WERI-Rb-1 (cell line): Measurements from ENCODE around the gene P3H1.
A peak's percentile ranks its signal among the peaks of the same experiment; 100 is the strongest.

Experiments
- DNase-seq: peaks from one replicate; pipeline ENCODE4 v3.0.0-alpha.2; 2020
- H3K27ac ChIP-seq: fragments of 250-450 bp; sonication (Bioruptor Pico); 2 replicates; pipeline ENCODE4 v1.5.1; 2020; ENCODE audit warnings: mild to moderate bottlenecking, moderate library complexity
- H3K27me3 ChIP-seq: fragments of 250-450 bp; sonication (Bioruptor Pico); 2 replicates; pipeline ENCODE4 v1.5.1; 2021; ENCODE audit warnings: mild to moderate bottlenecking, low read depth, moderate library complexity; ENCODE audit not compliant: insufficient read depth, severe bottlenecking
- H3K36me3 ChIP-seq: fragments of 250-450 bp; sonication (Bioruptor Pico); 2 replicates; pipeline ENCODE4 v1.5.1; 2020; ENCODE audit warnings: mild to moderate bottlenecking, moderate library complexity
- H3K4me3 ChIP-seq: 2 replicates; pipeline ENCODE4 v1.5.1; 2011; ENCODE audit warnings: low read depth, mild to moderate bottlenecking, control low read depth, low read length
- H3K9me3 ChIP-seq: fragments of 250-450 bp; sonication (Bioruptor Pico); 2 replicates; pipeline ENCODE4 v1.5.1; 2021; ENCODE audit warnings: mild to moderate bottlenecking, moderate library complexity; ENCODE audit not compliant: severe bottlenecking
- CTCF ChIP-seq: IDR thresholded peaks from 2 replicates; pipeline ENCODE4 v1.5.1; 2011; ENCODE audit warnings: low read depth, mild to moderate bottlenecking, control low read depth, inconsistent platforms, low read length

P3H1 gene

GRCh38 chr1:42765832-42766740 lies 742 bp downstream of the P3H1 start:
- no peaks in the 10 kb centered on the region for H3K27me3 ChIP-seq
- peaks cover 20% of the 10 kb centered on the region for H3K36me3 ChIP-seq
- peak; percentile 63 for DNase-seq
- H3K9me3 ChIP-seq, result no peaks in the 10 kb centered on the region
- TF ChIP-seq CTCF, result peak; percentile 66
- H3K27ac ChIP-seq, result peak overlapping the region; percentile 70
- peak overlapping the region; percentile 95 for H3K4me3 ChIP-seq

- peak overlapping the region; percentile 95; the same call in 1 of the 2 replicates for H3K4me3 ChIP-seq
- no peak for DNase-seq
- no peak for TF ChIP-seq CTCF
- no peaks in the 10 kb centered on the region for H3K27me3 ChIP-seq
- H3K36me3 ChIP-seq, result peaks cover 17% of the 10 kb centered on the region
- no peaks in the 10 kb centered on the region for H3K9me3 ChIP-seq
- H3K27ac ChIP-seq, result no peak overlapping the region
Observed at GRCh38 chr1:42765269-42765668, 1.6 kb downstream of the P3H1 start.

GRCh38 chr1:42762269-42762668 lies 4.6 kb downstream of the P3H1 start:
- H3K9me3 ChIP-seq, result no peaks in the 10 kb centered on the region
- no peak overlapping the region for H3K4me3 ChIP-seq
- H3K27me3 ChIP-seq, result no peaks in the 10 kb centered on the region
- no peak for TF ChIP-seq CTCF
- no peak for DNase-seq
- peaks cover 26% of the 10 kb centered on the region for H3K36me3 ChIP-seq
- no peak overlapping the region for H3K27ac ChIP-seq

- no peak overlapping the region for H3K27ac ChIP-seq
- H3K9me3 ChIP-seq, result no peaks in the 10 kb centered on the region
Observed at GRCh38 chr1:42761567-42761966, 5.3 kb downstream of the P3H1 start.

GRCh38 chr1:42759114-42759513 lies 7.7 kb downstream of the P3H1 start:
- no peaks in the 10 kb centered on the region for H3K9me3 ChIP-seq

More at GRCh38 chr1:42761567-42761966, 5.3 kb downstream of the P3H1 start:
- Histone ChIP-seq H3K27me3 (no peaks in the 10 kb centered on the region), H3K4me3 (no peak overlapping the region), H3K36me3 (peaks cover 27% of the 10 kb centered on the region)
- no peak for DNase-seq
- TF ChIP-seq CTCF, result no peak

More at GRCh38 chr1:42759114-42759513, 7.7 kb downstream of the P3H1 start:
- 0 out of 2 replicates have a peak, but pooled peaks have one; percentile 18 for TF ChIP-seq CTCF
- H3K27ac ChIP-seq, result no peak overlapping the region
- H3K27me3 ChIP-seq, result no peaks in the 10 kb centered on the region
- peaks cover 45% of the 10 kb centered on the region for H3K36me3 ChIP-seq
- no peak overlapping the region for H3K4me3 ChIP-seq
- no peak for DNase-seq
